Calu3 (cell line): ENCODE data around the gene PNPLA7. TPM values are rescaled to one million over a fixed set of nuclear protein-coding genes. Genes with fewer than 3 reads are reported as not detected.

Source experiments
- BruUV-seq: library from RNA; stranded (reverse); fragments of 400-500 nt; replicated peaks from 2 replicates; lab custom pipeline; 2021; lab: Mats Ljungman, UMichigan
- CTCF ChIA-PET: fragments of 300-600 bp; sonication (Branson Sonifier 250); formaldehyde crosslinking; loops from one replicate; lab custom pipeline; 2022; ENCODE audit warnings: antibody characterized with exemption; lab: Charles Lee
- DNase-seq: peaks from one replicate; pipeline ENCODE4 v3.0.0; 2022
- H3K27ac Mint-ChIP-seq: one replicate; pipeline ENCODE4 v1.8.0; 2022; ENCODE audit warnings: mixed read lengths; ENCODE audit not compliant: unreplicated experiment
- H3K27me3 Mint-ChIP-seq: one replicate; pipeline ENCODE4 v1.8.0; 2022; ENCODE audit warnings: mixed read lengths; ENCODE audit not compliant: unreplicated experiment
- H3K36me3 Mint-ChIP-seq: one replicate; pipeline ENCODE4 v1.8.0; 2022; ENCODE audit warnings: mild to moderate bottlenecking, moderate library complexity, mixed read lengths; ENCODE audit not compliant: insufficient read depth, unreplicated experiment
- H3K4me1 Mint-ChIP-seq: one replicate; pipeline ENCODE4 v1.8.0; 2022; ENCODE audit warnings: mild to moderate bottlenecking, low read depth, mixed read lengths; ENCODE audit not compliant: unreplicated experiment
- H3K4me3 Mint-ChIP-seq: one replicate; pipeline ENCODE4 v1.8.0; 2022; ENCODE audit warnings: mild to moderate bottlenecking, low read depth, moderate library complexity, mixed read lengths; ENCODE audit not compliant: unreplicated experiment
- H3K9me3 Mint-ChIP-seq: one replicate; pipeline ENCODE4 v1.8.0; 2022; ENCODE audit warnings: low read depth, mixed read lengths; ENCODE audit not compliant: unreplicated experiment
- CTCF ChIP-seq: fragments of 200-600 bp; IDR thresholded peaks from one replicate; pipeline ENCODE4 v1.8.0; 2022; ENCODE audit warnings: antibody characterized with exemption; ENCODE audit not compliant: unreplicated experiment
- intact Hi-C: fragments of 100-400 bp; cut with micrococcal nuclease; formaldehyde crosslinking; loops from one replicate; pipeline ENCODE4 v1.10.0; 2022; ENCODE audit not compliant: unreplicated experiment
- total RNA-seq: library from RNA; stranded (reverse); gene quantifications from 2 replicates; pipeline ENCODE4 v1.2.3, GENCODE V29; 2022

The PNPLA7 gene
- total RNA-seq, 1 experiment from 2014 or later: 1.8 TPM

GRCh38 chr9:137582286-137582860 is 32.2 kb upstream of the PNPLA7 start:
- intact Hi-C loops: no loop called here
- Mint-ChIP-seq H3K9me3 (no peaks in the 10 kb centered on the region), H3K4me1 (no peaks in the 10 kb centered on the region), H3K27ac (no peak overlapping the region), H3K36me3 (peaks cover 35% of the 10 kb centered on the region), H3K27me3 (no peaks in the 10 kb centered on the region), H3K4me3 (no peak overlapping the region)
- no peak for DNase-seq
- TF ChIP-seq CTCF: no peak
- BruUV-seq: no TSS peak
- CTCF ChIA-PET: no interaction called here

GRCh38 chr9:137581361-137582285 is 31.4 kb upstream of the PNPLA7 start:
- Mint-ChIP-seq H3K36me3 (peaks cover 36% of the 10 kb centered on the region), H3K4me3 (no peak overlapping the region), H3K4me1 (no peaks in the 10 kb centered on the region), H3K27me3 (no peaks in the 10 kb centered on the region), H3K27ac (no peak overlapping the region), H3K9me3 (no peaks in the 10 kb centered on the region)
- CTCF ChIA-PET: no interaction called here
- BruUV-seq: no TSS peak
- no peak for TF ChIP-seq CTCF
- intact Hi-C loops: no loop called here
- no peak for DNase-seq

- Mint-ChIP-seq H3K9me3 (no peaks in the 10 kb centered on the region), H3K4me1 (no peaks in the 10 kb centered on the region), H3K4me3 (no peak overlapping the region), H3K27ac (no peak overlapping the region), H3K27me3 (no peaks in the 10 kb centered on the region), H3K36me3 (peaks cover 30% of the 10 kb centered on the region)
- TF ChIP-seq CTCF: no peak
- BruUV-seq: no TSS peak
- intact Hi-C loops: no loop called here
- DNase-seq: no peak
- CTCF ChIA-PET: no interaction called here
Observed at GRCh38 chr9:137580954-137581322, 30.7 kb upstream of the PNPLA7 start.

- Mint-ChIP-seq H3K9me3 (no peaks in the 10 kb centered on the region), H3K4me3 (no peak overlapping the region), H3K36me3 (peaks cover 30% of the 10 kb centered on the region), H3K27ac (no peak overlapping the region), H3K4me1 (peaks cover 4% of the 10 kb centered on the region), H3K27me3 (no peaks in the 10 kb centered on the region)
- intact Hi-C loops: no loop called here
- CTCF ChIA-PET: interaction anchor here (1.2 kb wide), 1 partner anchor 11 kb away, joined by 3 read pairs; no protein-coding TSS in a partner anchor
- TF ChIP-seq CTCF: no peak
- no peak for DNase-seq
- no TSS peak for BruUV-seq
Observed at GRCh38 chr9:137580209-137580953, 30.2 kb upstream of the PNPLA7 start.
